Common myeloid progenitor, CD34-positive (primary cell): Measurements from ENCODE around the gene GLP2R.

ENCODE experiments used
- CTCF ChIA-PET: fragments of 350-600 bp; sonication (Branson Sonifier 250); formaldehyde crosslinking; loops from one replicate; lab custom pipeline; 2021; ENCODE audit warnings: antibody characterized with exemption; lab: Charles Lee
- POLR2A ChIA-PET: fragments of 350-600 bp; sonication (Branson Sonifier 250); formaldehyde crosslinking; loops from one replicate; lab custom pipeline; 2021; ENCODE audit warnings: antibody characterized with exemption; lab: Charles Lee
- DNase-seq, 3 donors: peaks; one replicate each; pipeline versions ENCODE4 v3.0.0 to v3.0.0-alpha.2; 2013
- H3K27ac ChIP-seq, 2 experiments: 1 replicate in 1 of 2; 2 replicates in 1 of 2; pipeline ENCODE4 v1.7.0; 2013; ENCODE audit warnings: inconsistent platforms in 2 of 2, low read length in 2 of 2, mild to moderate bottlenecking in 2 of 2, low read depth in 1 of 2, moderate library complexity in 1 of 2; ENCODE audit not compliant: severe bottlenecking in 2 of 2, insufficient read depth in 1 of 2, poor library complexity in 1 of 2
- H3K27me3 ChIP-seq, 5 experiments: replicated peaks in 2 of 5; 1 replicate in 3 of 5; 2 replicates in 2 of 5; pipeline versions ENCODE4 v1.6.1 to v1.7.0; 2013; ENCODE audit warnings: low read length in 4 of 5, mild to moderate bottlenecking in 2 of 5, moderate library complexity in 2 of 5, inconsistent platforms in 1 of 5; ENCODE audit not compliant: insufficient read depth in 5 of 5, control insufficient read depth in 4 of 5
- H3K36me3 ChIP-seq, 4 experiments: 1 replicate in 2 of 4; 2 replicates in 2 of 4; pipeline versions ENCODE4 v1.6.1 to v1.7.0; 2013; ENCODE audit warnings: low read length in 3 of 4, control low read depth in 1 of 4, mild to moderate bottlenecking in 1 of 4; ENCODE audit not compliant: control insufficient read depth in 4 of 4, insufficient read depth in 4 of 4
- H3K4me1 ChIP-seq, 4 experiments: 1 replicate in 3 of 4; 2 replicates in 1 of 4; pipeline versions ENCODE4 v1.6.1 to v1.7.1; 2013; ENCODE audit warnings: low read length in 3 of 4, mild to moderate bottlenecking in 3 of 4, control low read depth in 1 of 4, inconsistent platforms in 1 of 4, moderate library complexity in 1 of 4; ENCODE audit not compliant: control insufficient read depth in 4 of 4, insufficient read depth in 4 of 4; ENCODE audit errors: control extremely low read depth in 1 of 4
- H3K4me3 ChIP-seq, 7 experiments: 1 replicate in 4 of 7; 2 replicates in 3 of 7; pipeline versions ENCODE4 v1.5.1 to v1.7.0; 2013; ENCODE audit warnings: mild to moderate bottlenecking in 7 of 7, low read length in 6 of 7, moderate library complexity in 6 of 7, inconsistent platforms in 2 of 7, low read depth in 2 of 7, control low read depth in 1 of 7; ENCODE audit not compliant: insufficient read depth in 4 of 7, control insufficient read depth in 1 of 7; ENCODE audit errors: extremely low read depth in 1 of 7
- H3K9me3 ChIP-seq, 5 experiments: 1 replicate in 4 of 5; 2 replicates in 1 of 5; pipeline versions ENCODE4 v1.6.1 to v1.7.1; 2013; ENCODE audit warnings: low read length in 4 of 5, mild to moderate bottlenecking in 2 of 5, inconsistent platforms in 1 of 5, low read depth in 1 of 5, moderate library complexity in 1 of 5; ENCODE audit not compliant: control insufficient read depth in 4 of 5, insufficient read depth in 2 of 5; ENCODE audit errors: control extremely low read depth in 1 of 5
- WGBS: methylation state at CpG from one replicate; pipeline ENCODE4 v1.1.5; 2013; ENCODE audit not compliant: insufficient coverage; 5-methylcytosine and 5-hydroxymethylcytosine counted together

The GLP2R gene

GRCh38 chr17:9936095-9936494 is 110.4 kb downstream of the GLP2R start:
- peaks cover 0 to 4% (median 1%) of the 10 kb centered on the region in 4 experiments for H3K36me3 ChIP-seq
- H3K4me1 ChIP-seq, result no peaks in the 10 kb centered on the region
- WGBS, result 91% methylated on average over 2 of the region's 3 CpGs
- H3K27me3 ChIP-seq, result no peaks in the 10 kb centered on the region
- no peak overlapping the region for H3K27ac ChIP-seq
- peaks cover 0 to 10% (median 2%) of the 10 kb centered on the region in 5 experiments for H3K9me3 ChIP-seq
- POLR2A ChIA-PET, result interaction anchor here (1.0 kb wide), 1 partner anchor 84 kb away, joined by 3 read pairs; no protein-coding TSS in a partner anchor
- CTCF ChIA-PET, result interaction anchor here (1.3 kb wide), 1 partner anchor 31 kb away, joined by 3 read pairs; no protein-coding TSS in a partner anchor
- H3K4me3 ChIP-seq, result no peak overlapping the region
- no peak for DNase-seq

- Histone ChIP-seq H3K4me3 (no peak overlapping the region), H3K27me3 (no peaks in the 10 kb centered on the region), H3K27ac (no peak overlapping the region), H3K4me1 (no peaks in the 10 kb centered on the region), H3K36me3 (peaks cover 0 to 4% (median 1%) of the 10 kb centered on the region in 4 experiments), H3K9me3 (peaks cover 0 to 10% (median 2%) of the 10 kb centered on the region in 5 experiments)
- ChIA-PET CTCF (no interaction called here), POLR2A (no interaction called here)
- WGBS, result 96% methylated on average over 11 of the region's 13 CpGs
- no peak for DNase-seq
Observed at GRCh38 chr17:9937241-9937761, 111.6 kb downstream of the GLP2R start.

GRCh38 chr17:9937901-9938300 is 112.2 kb downstream of the GLP2R start:
- CTCF ChIA-PET, result no interaction called here
- no peak for DNase-seq

GRCh38 chr17:9938764-9939163 is 113.0 kb downstream of the GLP2R start:
- CTCF ChIA-PET, result no interaction called here

More at GRCh38 chr17:9937901-9938300, 112.2 kb downstream of the GLP2R start:
- WGBS, result 98% methylated on average over 8 of the region's 9 CpGs
- Histone ChIP-seq H3K4me3 (no peak overlapping the region), H3K27me3 (no peaks in the 10 kb centered on the region), H3K27ac (no peak overlapping the region), H3K9me3 (peaks cover 0 to 10% (median 2%) of the 10 kb centered on the region in 5 experiments), H3K4me1 (peaks cover 0 to 4% (median under 1%) of the 10 kb centered on the region in 4 experiments), H3K36me3 (peaks cover 0 to 7% (median 2%) of the 10 kb centered on the region in 4 experiments)
- POLR2A ChIA-PET, result no interaction called here

GRCh38 chr17:9940841-9941240 is 115.1 kb downstream of the GLP2R start:
- ChIA-PET POLR2A (no interaction called here), CTCF (interaction anchor here (1.9 kb wide), 1 partner anchor 16 kb away, joined by 10 read pairs; no protein-coding TSS in a partner anchor)
- Histone ChIP-seq H3K4me1 (peaks cover 0 to 7% (median 3%) of the 10 kb centered on the region in 4 experiments), H3K9me3 (peaks cover 0 to 10% (median 2%) of the 10 kb centered on the region in 5 experiments), H3K4me3 (no peak overlapping the region), H3K27ac (no peak overlapping the region), H3K36me3 (peaks cover 0 to 7% (median 2%) of the 10 kb centered on the region in 4 experiments), H3K27me3 (no peaks in the 10 kb centered on the region)
- 95% methylated on average over 7 of the region's 9 CpGs for WGBS
- DNase-seq, result no peak

More at GRCh38 chr17:9938764-9939163, 113.0 kb downstream of the GLP2R start:
- H3K4me1 ChIP-seq, result peaks cover 0 to 7% (median 3%) of the 10 kb centered on the region in 4 experiments
- H3K27ac ChIP-seq, result no peak overlapping the region
- 100% methylated on average over 1 of the region's 1 CpG for WGBS
- no peaks in the 10 kb centered on the region for H3K27me3 ChIP-seq
- no peak overlapping the region for H3K4me3 ChIP-seq
- POLR2A ChIA-PET, result no interaction called here
- peaks cover 0 to 10% (median 2%) of the 10 kb centered on the region in 5 experiments for H3K9me3 ChIP-seq
- H3K36me3 ChIP-seq, result peaks cover 0 to 7% (median 2%) of the 10 kb centered on the region in 4 experiments
- no peak for DNase-seq

- H3K27me3 ChIP-seq, result no peaks in the 10 kb centered on the region
- DNase-seq, result no peak
- H3K36me3 ChIP-seq, result peaks cover 0 to 7% (median 2%) of the 10 kb centered on the region in 4 experiments
- no peak overlapping the region for H3K4me3 ChIP-seq
- peaks cover 0 to 7% (median 3%) of the 10 kb centered on the region in 4 experiments for H3K4me1 ChIP-seq
- WGBS, result 95% methylated on average over 12 of the region's 13 CpGs
- no peak overlapping the region for H3K27ac ChIP-seq
- H3K9me3 ChIP-seq, result peaks cover 0 to 10% (median 2%) of the 10 kb centered on the region in 5 experiments
- CTCF ChIA-PET, result interaction anchor here (1.6 to 1.9 kb wide), 2 partner anchors 14 to 16 kb away, joined by 7 to 10 read pairs; no protein-coding TSS in a partner anchor
- POLR2A ChIA-PET, result no interaction called here
Observed at GRCh38 chr17:9941305-9941704, 115.6 kb downstream of the GLP2R start.
